NCI-H2081 treated with DMSO at 0.1 percent for 48 hours (cell line): ENCODE measurements around the gene WDR55.
"Not testable (repeated sequence)": the region's sequence is repeated elsewhere in the genome, so short reads cannot be mapped to it uniquely, and the experiment has no call there.

ENCODE experiments used
- DNase-seq: peaks from one replicate; lab custom pipeline; 2025; lab: John Stamatoyannopoulos, UW

Gene WDR55

GRCh38 chr5:140664359-140665119 lies at the start of gene WDR55:
TSS of gene WDR55 (plus strand) at chr5:140664904. CDS start at chr5:140664913, 9 bp downstream.
- peak; percentile 19 for DNase-seq

GRCh38 chr5:140622301-140622700 lies 42.4 kb upstream of the WDR55 start:
- DNase-seq: no peak

- not testable (repeated sequence) for DNase-seq
These were observed 41.6 kb upstream of the WDR55 start for GRCh38 chr5:140623061-140623460.

GRCh38 chr5:140624886-140625285 lies 39.8 kb upstream of the WDR55 start:
- not testable (repeated sequence) for DNase-seq

- DNase-seq: no peak
These were observed 36.7 kb upstream of the WDR55 start for GRCh38 chr5:140627972-140628371.

- DNase-seq: no peak
These were observed 36.0 kb upstream of the WDR55 start for GRCh38 chr5:140628711-140629110.

- no peak for DNase-seq
These were observed 34.2 kb upstream of the WDR55 start for GRCh38 chr5:140630292-140631035.

GRCh38 chr5:140631036-140631417 lies 33.7 kb upstream of the WDR55 start:
- DNase-seq: no peak

- DNase-seq: no peak
These were observed 32.8 kb upstream of the WDR55 start for GRCh38 chr5:140631831-140632365.

- no peak for DNase-seq
These were observed 32.2 kb upstream of the WDR55 start for GRCh38 chr5:140632366-140633020.

GRCh38 chr5:140633021-140633471 lies 31.7 kb upstream of the WDR55 start, which contains the start of gene CD14:
TSS of gene CD14 (minus strand) at chr5:140633175. CDS start at chr5:140633071, 104 bp downstream.
- no peak for DNase-seq

GRCh38 chr5:140633501-140633900 lies 31.2 kb upstream of the WDR55 start:
- no peak for DNase-seq

GRCh38 chr5:140634103-140634502 lies 30.6 kb upstream of the WDR55 start:
- DNase-seq: no peak

- no peak for DNase-seq
These were observed 29.1 kb upstream of the WDR55 start for GRCh38 chr5:140635291-140636257.

GRCh38 chr5:140637371-140638100 lies 27.2 kb upstream of the WDR55 start:
- DNase-seq: no peak

- DNase-seq: not testable (repeated sequence)
These were observed 25.9 kb upstream of the WDR55 start for GRCh38 chr5:140638898-140639147.

- peak; percentile 48 for DNase-seq
These were observed 25.3 kb upstream of the WDR55 start, which contains the start of gene TMCO6 for GRCh38 chr5:140639148-140639981. TSS of gene TMCO6 (plus strand) at chr5:140639451. CDS start at chr5:140639528, 77 bp downstream.

GRCh38 chr5:140641716-140642115 lies 23.0 kb upstream of the WDR55 start:
- DNase-seq: no peak

- DNase-seq: no peak
These were observed 22.0 kb upstream of the WDR55 start for GRCh38 chr5:140642718-140643117.

GRCh38 chr5:140647042-140647419 lies 17.7 kb upstream of the WDR55 start:
- no peak for DNase-seq
